ENCODE results near the gene DDX49. TPM values are rescaled to one million over a fixed set of nuclear protein-coding genes. Genes with fewer than 3 reads are reported as not detected.

Gene DDX49
- total and polyA plus RNA-seq, 4 donors: 13.2 to 36.1 (median 29.2) TPM

- DNase-seq (ENCODE audit: low spot score): no peak
- H3K36me3 ChIP-seq (ENCODE audit: control insufficient read depth in 4 of 4, insufficient read depth in 3 of 4, low read depth in 1 of 4, low read length in 3 of 4): peaks cover 0 to 22% (median 6%) of the 10 kb centered on the region in 4 donors
- TF ChIP-seq YY1 (IDR thresholded peaks at IDR 0.05): no peak
- no peak for TF ChIP-seq ATF3 (IDR thresholded peaks at IDR 0.05)
- TF ChIP-seq EGR1 (IDR thresholded peaks at IDR 0.05; ENCODE audit: low read depth in 2 of 2): no peak
- TF ChIP-seq, protein P1, sequence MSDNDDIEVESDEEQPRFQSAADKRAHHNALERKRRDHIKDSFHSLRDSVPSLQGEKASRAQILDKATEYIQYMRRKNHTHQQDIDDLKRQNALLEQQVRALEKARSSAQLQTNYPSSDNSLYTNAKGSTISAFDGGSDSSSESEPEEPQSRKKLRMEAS (IDR thresholded peaks at IDR 0.05): no peak
- no peak for TF ChIP-seq JUND (IDR thresholded peaks at IDR 0.05)
- TF ChIP-seq FOXA1 (IDR thresholded peaks at IDR 0.05): no peak
- TF ChIP-seq ZBTB33 (IDR thresholded peaks at IDR 0.05): no peak
- TF ChIP-seq NR2F2 (IDR thresholded peaks at IDR 0.05): no peak
- TF ChIP-seq RXRA (IDR thresholded peaks at IDR 0.05): no peak
- no peak for TF ChIP-seq FOXA2 (IDR thresholded peaks at IDR 0.05)
- TF ChIP-seq HNF4G (IDR thresholded peaks at IDR 0.05): no peak
- TF ChIP-seq, protein P2, sequence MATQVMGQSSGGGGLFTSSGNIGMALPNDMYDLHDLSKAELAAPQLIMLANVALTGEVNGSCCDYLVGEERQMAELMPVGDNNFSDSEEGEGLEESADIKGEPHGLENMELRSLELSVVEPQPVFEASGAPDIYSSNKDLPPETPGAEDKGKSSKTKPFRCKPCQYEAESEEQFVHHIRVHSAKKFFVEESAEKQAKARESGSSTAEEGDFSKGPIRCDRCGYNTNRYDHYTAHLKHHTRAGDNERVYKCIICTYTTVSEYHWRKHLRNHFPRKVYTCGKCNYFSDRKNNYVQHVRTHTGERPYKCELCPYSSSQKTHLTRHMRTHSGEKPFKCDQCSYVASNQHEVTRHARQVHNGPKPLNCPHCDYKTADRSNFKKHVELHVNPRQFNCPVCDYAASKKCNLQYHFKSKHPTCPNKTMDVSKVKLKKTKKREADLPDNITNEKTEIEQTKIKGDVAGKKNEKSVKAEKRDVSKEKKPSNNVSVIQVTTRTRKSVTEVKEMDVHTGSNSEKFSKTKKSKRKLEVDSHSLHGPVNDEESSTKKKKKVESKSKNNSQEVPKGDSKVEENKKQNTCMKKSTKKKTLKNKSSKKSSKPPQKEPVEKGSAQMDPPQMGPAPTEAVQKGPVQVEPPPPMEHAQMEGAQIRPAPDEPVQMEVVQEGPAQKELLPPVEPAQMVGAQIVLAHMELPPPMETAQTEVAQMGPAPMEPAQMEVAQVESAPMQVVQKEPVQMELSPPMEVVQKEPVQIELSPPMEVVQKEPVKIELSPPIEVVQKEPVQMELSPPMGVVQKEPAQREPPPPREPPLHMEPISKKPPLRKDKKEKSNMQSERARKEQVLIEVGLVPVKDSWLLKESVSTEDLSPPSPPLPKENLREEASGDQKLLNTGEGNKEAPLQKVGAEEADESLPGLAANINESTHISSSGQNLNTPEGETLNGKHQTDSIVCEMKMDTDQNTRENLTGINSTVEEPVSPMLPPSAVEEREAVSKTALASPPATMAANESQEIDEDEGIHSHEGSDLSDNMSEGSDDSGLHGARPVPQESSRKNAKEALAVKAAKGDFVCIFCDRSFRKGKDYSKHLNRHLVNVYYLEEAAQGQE (IDR thresholded peaks at IDR 0.05): no peak
- no peak for TF ChIP-seq SP1 (IDR thresholded peaks at IDR 0.05)
- TF ChIP-seq RAD21 (IDR thresholded peaks at IDR 0.05): no peak
- no peak for TF ChIP-seq TAF1 (conservative IDR thresholded peaks at IDR 0.05)
- no peak overlapping the region for H3K27ac ChIP-seq (ENCODE audit: low read depth in 1 of 2, low read length in 2 of 2)
- peaks cover 2 to 21% (median 10%) of the 10 kb centered on the region in 4 donors for H3K4me1 ChIP-seq (ENCODE audit: control insufficient read depth in 4 of 4, insufficient read depth in 4 of 4, low read length in 3 of 4)
- peak overlapping the region in 1 of 3 donors; percentile 49 for H3K4me3 ChIP-seq (ENCODE audit: low read depth in 1 of 3, low read length in 3 of 3)
- H3K27me3 ChIP-seq (ENCODE audit: control insufficient read depth in 4 of 4, insufficient read depth in 4 of 4, low read length in 3 of 4): peaks cover 0 to 5% (median 0%) of the 10 kb centered on the region in 4 donors
- H3K9me3 ChIP-seq (ENCODE audit: control insufficient read depth in 4 of 4, low read length in 3 of 4): no peaks in the 10 kb centered on the region
- WGBS: 31% methylated on average over 33 of the region's 33 CpGs
- H3K9ac ChIP-seq (ENCODE audit: low read depth in 1 of 2, low read length in 2 of 2): no peak overlapping the region
These were observed 23.1 kb upstream of the DDX49 start for GRCh38 chr19:18896421-18896841.

DNA sequence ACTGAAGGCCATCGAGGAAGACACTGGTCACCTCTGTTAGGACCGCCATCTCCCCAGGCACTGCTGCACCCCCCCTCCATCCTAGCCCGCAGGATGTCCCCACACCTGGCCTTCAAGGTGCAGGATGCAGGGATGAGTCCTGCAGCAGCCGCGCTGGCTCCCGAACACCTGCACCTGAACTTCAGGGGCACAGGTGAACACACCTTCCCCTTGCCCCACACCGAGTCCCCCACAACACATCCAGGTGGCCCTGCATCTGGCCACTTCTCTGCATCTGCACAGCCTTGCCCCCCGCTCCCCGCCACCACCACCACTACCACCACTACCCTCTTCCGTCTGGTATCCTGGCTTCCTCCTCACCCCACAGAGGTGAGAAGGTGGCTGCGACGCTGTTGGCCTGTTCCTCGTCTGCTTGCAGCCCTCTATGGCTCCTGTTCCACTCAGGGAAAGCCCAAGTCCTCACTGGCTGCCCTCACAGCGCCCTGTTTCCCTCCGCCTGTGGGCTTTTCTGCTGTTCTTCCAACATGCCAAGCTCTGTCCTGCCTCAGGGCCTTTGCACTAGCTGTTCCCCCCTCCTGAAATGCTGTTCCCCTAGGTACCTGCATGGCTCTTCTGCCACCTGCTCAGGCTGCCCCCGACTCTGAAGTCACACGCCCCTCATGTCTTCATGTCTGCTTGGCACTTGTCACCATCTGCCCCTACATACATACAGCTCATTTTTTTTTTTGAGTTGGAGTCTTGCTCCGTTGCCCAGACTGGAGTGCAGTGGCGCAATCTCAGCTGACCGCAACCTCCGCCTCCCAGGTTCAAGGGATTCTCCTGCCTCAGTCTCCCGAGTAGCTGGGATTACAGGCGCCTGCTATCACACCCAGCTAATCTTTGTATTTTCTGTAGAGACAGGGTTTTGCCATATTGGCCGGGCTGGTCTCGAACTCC lies 22.2 kb upstream of the DDX49 start:
- no peak for DNase-seq (ENCODE audit: low spot score)
- Histone ChIP-seq H3K9me3 (ENCODE audit: control insufficient read depth in 4 of 4, low read length in 3 of 4) (no peaks in the 10 kb centered on the region), H3K4me3 (ENCODE audit: low read depth in 1 of 3, low read length in 3 of 3) (no peak overlapping the region), H3K27me3 (ENCODE audit: control insufficient read depth in 4 of 4, insufficient read depth in 4 of 4, low read length in 3 of 4) (peaks cover 0 to 5% (median 0%) of the 10 kb centered on the region in 4 donors), H3K9ac (ENCODE audit: low read depth in 1 of 2, low read length in 2 of 2) (no peak overlapping the region), H3K36me3 (ENCODE audit: control insufficient read depth in 4 of 4, insufficient read depth in 3 of 4, low read depth in 1 of 4, low read length in 3 of 4) (peaks cover 0 to 24% (median 7%) of the 10 kb centered on the region in 4 donors), H3K4me1 (ENCODE audit: control insufficient read depth in 4 of 4, insufficient read depth in 4 of 4, low read length in 3 of 4) (peaks cover 2 to 21% (median 10%) of the 10 kb centered on the region in 4 donors), H3K27ac (ENCODE audit: low read depth in 1 of 2, low read length in 2 of 2) (no peak overlapping the region)
- 93% methylated on average over 25 of the region's 25 CpGs for WGBS
- TF ChIP-seq HNF4G (IDR thresholded peaks at IDR 0.05): no peak
- no peak for TF ChIP-seq ATF3 (IDR thresholded peaks at IDR 0.05)
- TF ChIP-seq SP1 (IDR thresholded peaks at IDR 0.05): no peak
- no peak for TF ChIP-seq HNF4A (conservative IDR thresholded peaks at IDR 0.05)
- TF ChIP-seq, protein P3, sequence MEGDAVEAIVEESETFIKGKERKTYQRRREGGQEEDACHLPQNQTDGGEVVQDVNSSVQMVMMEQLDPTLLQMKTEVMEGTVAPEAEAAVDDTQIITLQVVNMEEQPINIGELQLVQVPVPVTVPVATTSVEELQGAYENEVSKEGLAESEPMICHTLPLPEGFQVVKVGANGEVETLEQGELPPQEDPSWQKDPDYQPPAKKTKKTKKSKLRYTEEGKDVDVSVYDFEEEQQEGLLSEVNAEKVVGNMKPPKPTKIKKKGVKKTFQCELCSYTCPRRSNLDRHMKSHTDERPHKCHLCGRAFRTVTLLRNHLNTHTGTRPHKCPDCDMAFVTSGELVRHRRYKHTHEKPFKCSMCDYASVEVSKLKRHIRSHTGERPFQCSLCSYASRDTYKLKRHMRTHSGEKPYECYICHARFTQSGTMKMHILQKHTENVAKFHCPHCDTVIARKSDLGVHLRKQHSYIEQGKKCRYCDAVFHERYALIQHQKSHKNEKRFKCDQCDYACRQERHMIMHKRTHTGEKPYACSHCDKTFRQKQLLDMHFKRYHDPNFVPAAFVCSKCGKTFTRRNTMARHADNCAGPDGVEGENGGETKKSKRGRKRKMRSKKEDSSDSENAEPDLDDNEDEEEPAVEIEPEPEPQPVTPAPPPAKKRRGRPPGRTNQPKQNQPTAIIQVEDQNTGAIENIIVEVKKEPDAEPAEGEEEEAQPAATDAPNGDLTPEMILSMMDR (IDR thresholded peaks at IDR 0.05; ENCODE audit: low read depth, low read length, missing input control): no peak
- TF ChIP-seq JUND (IDR thresholded peaks at IDR 0.05): no peak
- TF ChIP-seq RXRA (IDR thresholded peaks at IDR 0.05): no peak
- no peak for TF ChIP-seq EGR1 (IDR thresholded peaks at IDR 0.05; ENCODE audit: low read depth in 2 of 2)
- TF ChIP-seq, protein P2 (IDR thresholded peaks at IDR 0.05): no peak
- no peak for TF ChIP-seq YY1 (IDR thresholded peaks at IDR 0.05)
- TF ChIP-seq NR2F2 (IDR thresholded peaks at IDR 0.05): no peak
- no peak for TF ChIP-seq TAF1 (conservative IDR thresholded peaks at IDR 0.05)
- TF ChIP-seq FOXA2 (IDR thresholded peaks at IDR 0.05): no peak
- TF ChIP-seq RAD21 (IDR thresholded peaks at IDR 0.05): no peak
